Ishikawa (cell line): ENCODE measurements around the gene PRDM16.

Experiments used
- CEBPB ChIP-seq: IDR thresholded peaks from 2 replicates; pipeline ENCODE4 v1.6.1; 2012
- CREB1 ChIP-seq: IDR thresholded peaks from 2 replicates; pipeline ENCODE4 v1.6.1; 2012; ENCODE audit warnings: low read depth
- EGR1 ChIP-seq: IDR thresholded peaks from 2 replicates; pipeline ENCODE4 v1.6.1; 2012
- EP300 ChIP-seq: IDR thresholded peaks from 2 replicates; pipeline ENCODE4 v1.6.1; 2012; ENCODE audit warnings: borderline replicate concordance
- FOXM1 ChIP-seq: IDR thresholded peaks from 2 replicates; pipeline ENCODE4 v1.6.1; 2012; ENCODE audit warnings: low read depth, borderline replicate concordance
- NFIC ChIP-seq: IDR thresholded peaks from 2 replicates; pipeline ENCODE4 v1.6.1; 2012
- RAD21 ChIP-seq: IDR thresholded peaks from 2 replicates; pipeline ENCODE4 v1.6.1; 2012; ENCODE audit warnings: low read depth
- REST ChIP-seq: IDR thresholded peaks from 2 replicates; pipeline ENCODE4 v1.6.1; 2012; ENCODE audit warnings: low read depth, mild to moderate bottlenecking
- TAF1 ChIP-seq: IDR thresholded peaks from 2 replicates; pipeline ENCODE4 v1.6.1; 2012; ENCODE audit warnings: low read depth, mild to moderate bottlenecking
- TCF12 ChIP-seq: IDR thresholded peaks from 2 replicates; pipeline ENCODE4 v1.6.1; 2012; ENCODE audit warnings: low read depth
- TEAD4 ChIP-seq: IDR thresholded peaks from 2 replicates; pipeline ENCODE4 v1.6.1; 2012
- YY1 ChIP-seq: IDR thresholded peaks from 2 replicates; pipeline ENCODE4 v1.6.1; 2012; ENCODE audit warnings: low read depth
- ZBTB7A ChIP-seq: IDR thresholded peaks from 2 replicates; pipeline ENCODE4 v1.6.1; 2012; ENCODE audit warnings: low read depth
- TF ChIP-seq, protein P1 (sequence below): IDR thresholded peaks from 2 replicates; pipeline ENCODE4 v1.6.1; 2012
- TF ChIP-seq, protein P2 (sequence below): IDR thresholded peaks from 2 replicates; pipeline ENCODE4 v1.6.1; 2012

The PRDM16 gene

GRCh38 chr1:3034162-3034561 lies 34.8 kb upstream of the PRDM16 start:
- TF ChIP-seq RAD21: no peak
- TF ChIP-seq NFIC: no peak
- TF ChIP-seq TEAD4: no peak
- TF ChIP-seq FOXM1: no peak

DNA sequence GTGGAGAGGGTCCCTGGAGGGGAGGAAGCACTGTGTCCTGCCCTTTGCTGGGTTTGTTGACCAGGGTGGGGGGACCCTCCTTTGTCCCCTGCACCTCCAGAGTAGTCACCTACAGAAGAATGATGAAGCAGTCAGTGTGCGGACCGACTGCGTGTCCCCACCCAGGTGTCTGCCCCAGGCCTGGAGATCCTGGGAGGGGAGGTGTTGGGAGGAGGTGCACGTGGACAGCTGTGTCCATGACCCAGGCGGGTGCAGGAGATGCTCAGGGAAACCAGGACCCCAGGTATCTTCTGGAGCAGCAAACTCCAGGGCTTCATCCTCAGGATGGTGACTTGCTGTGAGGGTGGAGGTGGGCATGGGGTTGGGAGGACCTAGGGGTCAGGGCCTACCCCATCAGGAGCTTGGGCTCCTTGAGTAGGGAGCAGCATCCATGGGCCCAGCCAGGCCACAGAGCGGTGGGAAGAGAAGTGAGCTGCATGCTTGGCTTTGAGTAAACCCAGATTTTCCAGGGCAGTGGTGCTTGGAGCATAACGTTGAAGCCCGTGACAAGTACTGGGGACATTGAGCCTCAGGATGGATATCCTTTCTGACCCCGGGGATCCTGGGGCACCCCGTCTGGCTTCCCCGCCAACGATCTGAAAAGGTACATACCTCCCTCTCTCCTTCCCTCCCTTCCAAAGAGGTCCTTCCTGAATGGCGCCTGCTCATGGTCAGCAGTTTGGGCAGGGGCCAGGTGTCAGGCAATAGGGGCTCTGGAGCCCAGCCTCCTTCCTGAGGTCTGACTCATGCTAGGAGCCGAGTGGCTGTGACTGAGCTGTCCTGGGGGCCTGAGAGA lies 34.1 kb upstream of the PRDM16 start:
- no peak for TF ChIP-seq RAD21
- TF ChIP-seq FOXM1: no peak
- no peak for TF ChIP-seq YY1
- TF ChIP-seq TCF12: no peak
- TF ChIP-seq TEAD4: no peak
- TF ChIP-seq, protein P1, sequence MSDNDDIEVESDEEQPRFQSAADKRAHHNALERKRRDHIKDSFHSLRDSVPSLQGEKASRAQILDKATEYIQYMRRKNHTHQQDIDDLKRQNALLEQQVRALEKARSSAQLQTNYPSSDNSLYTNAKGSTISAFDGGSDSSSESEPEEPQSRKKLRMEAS: no peak
- no peak for TF ChIP-seq EGR1
- no peak for TF ChIP-seq EP300
- no peak for TF ChIP-seq REST
- no peak for TF ChIP-seq CREB1
- TF ChIP-seq NFIC: no peak

DNA sequence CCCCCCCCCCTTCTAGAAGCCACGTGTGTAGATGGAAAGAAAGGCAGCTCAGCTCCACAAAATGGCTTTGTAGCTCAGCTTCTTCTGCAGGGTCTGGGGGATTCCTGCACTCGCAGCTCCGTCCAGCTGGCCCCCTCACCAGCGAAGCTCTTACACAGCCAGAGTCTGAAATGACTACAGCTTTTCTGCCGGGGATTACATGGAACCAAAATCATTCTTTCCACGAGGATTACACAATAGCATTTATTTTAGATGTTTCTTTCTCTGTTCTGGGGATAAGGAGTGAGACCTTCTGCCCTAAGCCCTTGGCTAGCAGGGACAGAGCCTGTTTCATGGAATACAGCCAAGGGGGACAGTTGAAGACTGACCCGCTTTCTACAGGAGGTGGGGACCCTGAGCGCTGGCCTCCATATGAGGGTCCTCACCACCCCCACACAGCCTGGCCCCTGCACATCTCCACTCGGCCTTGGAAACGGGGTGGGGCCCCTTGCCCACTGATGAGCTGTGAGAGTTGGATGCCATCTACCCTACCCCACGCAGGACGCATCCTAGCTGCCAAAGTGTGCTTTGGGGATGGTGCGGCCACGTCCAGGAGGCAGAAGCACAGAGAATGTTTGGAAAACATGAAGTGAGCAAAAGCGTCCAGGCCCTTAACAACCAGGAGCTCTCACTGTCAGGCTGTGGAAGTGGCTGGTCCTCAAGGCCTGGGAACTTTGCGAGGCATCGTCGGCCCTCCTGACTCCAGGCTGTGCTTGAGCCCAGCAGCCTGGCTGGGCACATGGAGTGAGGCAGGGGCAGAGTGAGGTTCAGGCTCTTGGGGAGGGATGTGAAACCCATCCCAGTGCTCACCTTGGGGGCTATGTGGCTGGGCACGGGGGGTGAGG lies 33.2 kb upstream of the PRDM16 start:
- TF ChIP-seq RAD21 (no peak), FOXM1 (no peak), ZBTB7A (no peak), NFIC (no peak), CEBPB (no peak), TAF1 (no peak), CREB1 (no peak), EGR1 (no peak), TCF12 (no peak)
- TF ChIP-seq, protein P2, sequence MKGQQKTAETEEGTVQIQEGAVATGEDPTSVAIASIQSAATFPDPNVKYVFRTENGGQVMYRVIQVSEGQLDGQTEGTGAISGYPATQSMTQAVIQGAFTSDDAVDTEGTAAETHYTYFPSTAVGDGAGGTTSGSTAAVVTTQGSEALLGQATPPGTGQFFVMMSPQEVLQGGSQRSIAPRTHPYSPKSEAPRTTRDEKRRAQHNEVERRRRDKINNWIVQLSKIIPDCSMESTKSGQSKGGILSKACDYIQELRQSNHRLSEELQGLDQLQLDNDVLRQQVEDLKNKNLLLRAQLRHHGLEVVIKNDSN: no peak

DNA sequence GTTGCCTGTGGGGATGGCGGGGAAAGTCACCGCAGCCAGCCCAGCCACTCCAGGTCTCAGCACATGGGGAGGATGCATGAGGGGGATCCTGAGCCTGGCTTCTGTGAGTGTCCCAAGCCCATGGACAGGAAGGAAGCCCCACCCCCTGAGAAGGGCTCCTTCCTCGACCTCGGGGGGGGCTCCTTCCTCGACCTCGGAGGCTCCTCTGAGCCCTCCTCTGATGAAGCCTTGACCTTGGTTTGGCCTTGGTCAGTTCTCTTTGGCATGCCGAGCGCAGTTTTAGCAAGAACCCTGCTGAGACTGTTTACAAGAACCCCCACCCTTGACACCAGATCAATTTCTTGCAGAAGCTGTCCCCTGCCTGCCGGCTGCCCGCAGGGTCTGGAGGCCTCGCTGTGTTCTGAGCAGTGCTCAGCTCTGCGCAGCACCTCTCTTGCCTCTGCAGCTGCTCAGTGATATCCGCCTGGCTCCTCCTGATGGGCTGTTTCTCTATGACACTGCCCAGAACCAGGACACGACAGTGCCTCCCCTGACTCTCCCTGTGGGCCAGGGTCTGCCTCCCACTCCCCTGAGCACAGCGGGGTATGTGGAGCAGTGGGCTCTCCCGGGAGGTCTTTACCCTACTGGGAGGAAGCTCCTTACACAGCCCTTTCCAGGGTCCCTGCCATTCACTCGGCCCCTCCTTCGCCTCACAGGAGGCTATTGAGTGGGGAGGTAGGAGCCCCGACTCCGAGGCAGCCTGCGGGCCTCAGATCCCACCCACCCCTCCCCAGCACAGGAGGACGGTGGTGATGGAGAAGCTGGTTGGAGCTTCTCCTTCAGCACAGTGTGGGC lies 32.3 kb upstream of the PRDM16 start:
- no peak for TF ChIP-seq TAF1
- TF ChIP-seq EP300: no peak
- TF ChIP-seq NFIC: no peak
- TF ChIP-seq FOXM1: no peak
- no peak for TF ChIP-seq ZBTB7A
- no peak for TF ChIP-seq YY1
- TF ChIP-seq RAD21: no peak
- no peak for TF ChIP-seq REST
- TF ChIP-seq, protein P2: no peak
- no peak for TF ChIP-seq CEBPB
- TF ChIP-seq CREB1: no peak
- TF ChIP-seq, protein P1: no peak

GRCh38 chr1:3037281-3038040 lies 31.5 kb upstream of the PRDM16 start:
- TF ChIP-seq YY1 (no peak), NFIC (no peak), FOXM1 (no peak), TAF1 (no peak), REST (no peak), TCF12 (no peak), CREB1 (no peak), TEAD4 (no peak), EP300 (no peak), ZBTB7A (no peak), EGR1 (no peak)
- TF ChIP-seq, protein P2: no peak
- TF ChIP-seq, protein P1: no peak
